Measurements from ENCODE around the gene PAX4.

GRCh38 chr7:127667017-127667670, 49.2 kb upstream of the PAX4 start:
- TF ChIP-seq CTCF (IDR thresholded peaks at IDR 0.05; ENCODE audit: insufficient read depth, low read length) (no peak), POLR2AphosphoS5 (IDR thresholded peaks at IDR 0.05; ENCODE audit: low read depth) (no peak), SPI1 (IDR thresholded peaks at IDR 0.05; ENCODE audit: borderline replicate concordance, low read depth) (no peak)
